T47D (cell line): ENCODE data around the gene MSRB3.

ENCODE experiments used
- DNase-seq, 2 experiments: peaks; one replicate each; pipeline versions ENCODE4 v3.0.0 to v3.0.0-alpha.2; 2011 to 2012; ENCODE audit warnings: low read depth in 1 of 2, low spot score in 1 of 2
- JUND ChIP-seq: IDR thresholded peaks from 2 replicates; pipeline ENCODE4 v1.6.1; 2012; ENCODE audit warnings: low read depth
- in situ Hi-C: cut with HindIII; loops from 2 replicates; pipeline ENCODE4 v1.10.0; 2016; ENCODE audit warnings: low sequenced_read_pairs, low pct_unique_long_range_greater_than_20kb

MSRB3 gene

DNA sequence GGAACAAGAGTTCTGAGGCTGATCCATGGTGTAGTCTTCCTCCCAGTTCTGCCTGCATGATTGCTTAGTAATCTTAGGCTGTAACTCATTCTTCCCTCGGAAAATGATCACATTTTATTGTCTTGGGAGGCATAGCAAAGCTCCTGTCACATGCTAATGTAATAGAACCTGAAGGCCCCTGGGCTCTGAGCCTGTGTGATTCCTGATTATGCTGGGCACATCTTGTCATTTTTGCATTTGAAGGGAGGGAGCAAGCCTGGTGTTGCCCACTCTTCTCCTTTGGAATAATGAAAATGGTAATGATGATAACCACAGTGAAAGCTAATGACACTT, 215.4 kb downstream of the MSRB3 start:
- TF ChIP-seq JUND: no peak
- in situ Hi-C loops: no loop called here
- DNase-seq: no peak

DNA sequence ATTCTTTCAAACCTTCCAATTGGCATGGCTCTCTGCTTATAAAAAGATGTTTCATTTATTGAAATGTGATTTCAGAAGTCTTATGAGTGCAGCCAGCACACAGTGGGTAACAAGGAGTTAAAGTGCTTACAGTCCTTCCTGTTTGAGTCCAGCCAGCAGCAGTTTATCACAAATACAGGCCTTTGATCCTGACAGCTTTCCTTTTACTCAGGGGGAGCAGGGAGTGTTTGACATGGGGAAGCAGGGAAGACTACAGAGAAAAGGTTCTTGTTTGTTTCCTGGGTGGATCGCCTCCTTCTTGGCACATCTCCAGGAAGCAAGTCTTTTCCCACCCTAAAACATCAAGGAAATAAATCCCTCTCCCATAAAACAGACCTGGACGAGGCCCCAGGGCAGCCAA, 216.1 kb downstream of the MSRB3 start:
- in situ Hi-C loops: no loop called here
- no peak for DNase-seq

DNA sequence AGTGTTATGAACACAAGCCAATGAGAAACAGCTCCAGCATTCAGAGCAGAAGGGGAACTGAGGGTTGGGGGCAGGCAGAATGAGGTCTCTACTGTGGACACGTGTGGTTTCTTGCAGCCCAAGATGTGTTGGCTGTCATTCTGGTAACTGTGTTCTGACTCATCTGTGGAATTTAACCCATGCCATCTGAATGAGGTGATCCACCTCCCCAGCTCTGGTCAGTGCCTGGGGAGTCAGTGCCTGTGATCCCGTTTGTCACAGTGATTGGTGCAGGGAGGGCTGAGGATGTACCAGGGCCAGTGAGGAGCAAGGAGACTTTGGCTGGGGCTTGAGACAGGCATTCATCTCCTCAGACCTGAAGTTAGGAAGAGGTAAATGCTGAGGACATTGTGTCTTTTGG, 216.8 kb downstream of the MSRB3 start:
- no peak for DNase-seq
- TF ChIP-seq JUND: no peak
- in situ Hi-C loops: no loop called here

More for the DNA sequence above, 216.1 kb downstream of the MSRB3 start:
- TF ChIP-seq JUND: no peak

DNA sequence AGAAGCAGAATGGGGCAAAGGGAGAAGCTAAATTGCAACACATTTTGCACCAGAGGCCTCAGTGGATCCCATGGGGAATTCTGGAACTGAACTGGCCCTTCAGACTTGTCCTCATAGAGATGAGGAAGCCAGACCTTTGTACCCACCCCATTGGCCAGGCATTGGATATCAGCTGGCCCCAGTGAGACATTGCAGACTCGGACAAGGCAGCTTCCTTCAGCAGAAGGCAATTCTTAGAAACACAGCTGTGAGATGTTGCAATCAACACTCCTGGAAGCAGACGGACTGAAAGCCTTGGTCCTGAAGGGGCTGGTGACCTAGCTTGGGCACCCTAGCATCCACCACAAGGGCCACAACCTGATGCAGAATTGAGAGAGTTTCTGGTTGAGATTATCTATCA, 218.1 kb downstream of the MSRB3 start:
- no peak for DNase-seq
- in situ Hi-C loops: no loop called here
- no peak for TF ChIP-seq JUND

DNA sequence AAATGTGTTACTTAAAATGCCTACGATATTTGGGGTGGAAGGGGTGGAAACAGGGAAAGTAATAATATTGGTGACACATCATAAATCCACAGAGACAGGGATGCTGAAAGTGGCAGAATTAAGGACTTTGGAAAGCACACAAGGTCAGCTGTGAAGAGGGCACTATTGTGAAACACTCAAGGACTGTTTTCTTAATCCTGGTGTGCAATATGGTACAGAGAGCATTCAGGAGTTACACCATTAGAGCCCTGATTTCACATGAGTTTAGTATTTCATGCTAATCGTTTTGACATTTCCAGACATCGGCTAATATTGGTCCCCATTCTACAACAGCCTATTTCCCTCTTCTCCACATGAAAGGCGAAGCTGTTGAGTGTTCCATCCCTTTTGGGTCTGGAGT, 219.2 kb downstream of the MSRB3 start:
- DNase-seq: no peak
- no peak for TF ChIP-seq JUND
- in situ Hi-C loops: no loop called here

DNA sequence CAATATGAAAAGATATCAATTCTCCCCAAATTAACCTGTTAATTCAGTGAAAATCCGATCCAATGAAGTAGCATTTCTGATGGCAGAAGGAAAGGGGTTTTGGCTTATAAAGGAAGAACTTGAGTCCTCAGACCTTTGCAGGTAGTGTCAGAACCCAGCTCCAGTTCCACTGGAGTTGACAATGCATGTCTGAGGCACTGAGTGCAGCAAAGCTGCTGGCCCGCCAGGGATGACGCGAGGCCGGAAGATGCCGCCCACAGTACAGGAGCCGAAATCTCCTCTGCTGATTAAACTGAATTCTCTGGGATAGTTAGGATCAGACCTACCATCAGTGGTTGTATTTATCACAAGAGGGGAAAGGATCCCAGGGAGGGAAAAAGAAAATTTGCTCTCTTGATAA, 220.7 kb downstream of the MSRB3 start:
- no peak for DNase-seq
- in situ Hi-C loops: no loop called here
- no peak for TF ChIP-seq JUND

DNA sequence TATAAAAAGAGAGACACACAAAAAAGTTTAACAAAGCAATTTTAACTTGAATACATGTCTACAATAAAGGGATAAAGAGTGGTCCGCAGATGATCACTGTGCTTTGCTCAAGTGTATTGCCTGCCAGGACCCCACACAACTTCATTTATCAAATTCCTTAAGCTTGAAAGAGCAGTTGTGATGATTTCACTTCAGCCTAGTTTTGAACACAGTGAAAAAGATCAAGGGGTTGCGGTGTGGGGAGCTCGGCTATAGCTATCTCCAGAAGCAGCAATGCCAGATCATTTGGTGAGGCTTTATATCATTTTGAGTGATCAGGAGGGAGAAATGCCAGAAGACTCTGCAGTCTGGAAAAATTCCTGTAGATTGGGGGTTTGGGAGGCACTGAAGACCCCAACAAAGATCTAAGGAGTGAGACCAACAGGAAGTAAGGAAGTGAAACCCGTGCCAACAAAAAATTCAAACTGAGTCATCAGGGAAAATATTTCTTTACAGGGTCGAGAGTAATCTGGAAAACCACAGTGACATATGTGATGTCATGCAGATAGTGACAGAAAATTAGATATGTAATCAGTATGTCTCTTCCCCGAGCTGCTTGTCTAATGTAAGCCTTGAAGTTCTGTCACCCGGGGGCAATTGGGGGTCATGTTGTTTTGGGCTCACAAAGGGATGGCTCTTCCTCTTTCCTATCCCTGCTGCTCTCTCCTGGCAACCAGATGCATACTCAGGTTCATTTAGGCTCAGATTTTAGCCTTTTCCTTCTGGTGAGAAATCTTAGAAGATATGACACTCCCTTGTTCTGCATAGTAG, 221.8 kb downstream of the MSRB3 start:
- TF ChIP-seq JUND: no peak
- in situ Hi-C loops: no loop called here
- DNase-seq: no peak

DNA sequence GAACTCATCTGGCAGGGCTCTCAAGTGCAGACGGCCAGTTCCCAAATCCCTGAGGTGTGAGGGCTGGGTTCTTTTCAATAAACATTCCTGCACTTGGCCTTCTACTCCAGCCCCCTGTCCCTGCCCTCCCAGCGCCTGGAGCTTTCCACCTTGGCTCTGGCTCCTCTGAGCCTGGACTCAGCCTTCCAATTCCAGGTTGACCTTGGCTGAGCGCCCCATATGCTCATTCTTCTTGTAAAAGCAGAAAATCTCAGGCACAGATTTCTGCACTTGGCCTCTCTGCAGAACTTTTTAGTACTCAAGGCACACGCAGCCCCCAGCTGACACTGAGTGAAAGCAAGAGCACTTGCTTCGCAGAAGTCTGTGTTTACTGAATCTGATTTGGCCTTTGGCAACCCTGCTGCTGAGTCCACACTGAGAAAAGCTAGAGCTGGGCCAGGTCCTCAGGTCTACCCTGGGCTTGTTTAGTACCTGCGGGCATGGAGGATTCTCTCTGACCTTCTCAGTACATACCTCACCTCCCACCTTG, 222.7 kb downstream of the MSRB3 start:
- no peak for DNase-seq
- no peak for TF ChIP-seq JUND
- in situ Hi-C loops: no loop called here

DNA sequence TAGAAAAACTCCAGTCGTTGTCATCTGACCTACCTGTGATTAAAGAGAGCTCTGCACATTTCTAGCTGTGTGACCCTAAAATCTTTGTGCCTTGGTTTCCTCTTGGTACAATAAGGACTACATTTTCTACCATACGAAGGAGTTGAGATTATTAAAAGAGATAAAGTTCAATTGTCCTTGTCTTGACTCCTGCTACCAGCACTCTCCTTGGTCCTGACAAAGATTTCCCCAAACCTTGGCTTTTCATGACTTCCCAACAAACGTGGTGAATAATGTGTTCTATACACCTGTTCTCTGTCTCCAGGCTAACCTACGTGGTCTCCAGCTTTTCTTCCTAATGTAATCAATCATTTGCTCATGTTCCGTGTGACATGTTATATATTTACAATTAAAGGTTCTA, 223.5 kb downstream of the MSRB3 start:
- no peak for TF ChIP-seq JUND
- in situ Hi-C loops: no loop called here
- peak in 1 of 2 experiments; percentile 33 for DNase-seq

DNA sequence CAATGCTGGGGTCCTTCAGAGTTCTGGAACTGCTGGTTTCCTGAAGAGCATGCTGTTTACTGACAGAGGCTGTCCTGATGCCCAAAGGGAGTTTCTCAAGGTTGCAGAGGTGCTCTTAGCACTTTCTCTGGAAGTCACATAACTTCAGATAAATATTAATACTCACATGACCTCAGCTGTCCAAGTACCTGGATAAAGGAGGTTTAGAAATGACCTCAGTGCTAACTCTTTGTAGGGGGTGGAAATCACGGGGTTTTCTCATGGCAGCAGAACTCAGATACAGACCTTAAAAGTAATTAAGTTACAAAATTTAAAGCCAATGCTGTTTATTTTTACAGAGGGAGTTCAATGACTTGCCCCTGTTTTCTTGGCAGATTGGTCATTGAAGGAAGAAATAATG, 225.9 kb downstream of the MSRB3 start:
- in situ Hi-C loops: no loop called here
- no peak for TF ChIP-seq JUND
- DNase-seq: no peak

DNA sequence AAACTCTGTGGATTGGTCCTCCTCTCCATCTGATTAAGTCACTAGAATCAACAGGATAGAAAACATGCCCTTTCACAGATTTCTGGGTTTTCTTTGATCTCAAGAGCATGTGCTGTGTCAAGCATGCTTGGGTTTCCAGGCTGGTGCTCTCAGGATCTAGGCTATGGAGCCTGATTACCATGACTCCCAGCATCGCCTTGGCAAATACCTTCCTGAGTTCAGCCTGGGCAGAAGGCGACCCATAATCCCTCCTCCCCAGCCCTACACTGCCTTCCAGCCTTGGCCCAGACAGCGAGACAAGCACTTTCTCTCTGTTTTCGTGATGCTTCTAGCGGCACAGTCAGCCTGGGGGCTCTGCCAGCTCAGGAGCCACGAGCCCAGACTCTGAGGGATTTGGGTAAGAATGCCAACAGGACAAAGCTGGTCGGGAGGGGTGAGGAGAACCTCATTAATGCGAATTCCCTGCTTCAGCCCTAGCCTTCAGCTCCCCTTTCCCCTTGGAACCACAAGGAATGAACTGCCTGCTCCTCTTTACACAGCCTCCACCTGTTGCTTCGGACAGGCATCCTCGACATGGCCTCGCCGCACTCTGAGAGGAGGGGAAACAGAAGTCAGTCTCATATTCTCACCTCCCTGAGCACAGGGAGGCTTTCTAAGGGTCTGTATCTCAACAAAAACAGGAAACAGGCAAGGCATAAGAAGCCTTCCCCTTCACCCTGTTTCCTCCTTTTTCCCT, 227.1 kb downstream of the MSRB3 start:
- no peak for DNase-seq
- TF ChIP-seq JUND: no peak
- in situ Hi-C loops: no loop called here

DNA sequence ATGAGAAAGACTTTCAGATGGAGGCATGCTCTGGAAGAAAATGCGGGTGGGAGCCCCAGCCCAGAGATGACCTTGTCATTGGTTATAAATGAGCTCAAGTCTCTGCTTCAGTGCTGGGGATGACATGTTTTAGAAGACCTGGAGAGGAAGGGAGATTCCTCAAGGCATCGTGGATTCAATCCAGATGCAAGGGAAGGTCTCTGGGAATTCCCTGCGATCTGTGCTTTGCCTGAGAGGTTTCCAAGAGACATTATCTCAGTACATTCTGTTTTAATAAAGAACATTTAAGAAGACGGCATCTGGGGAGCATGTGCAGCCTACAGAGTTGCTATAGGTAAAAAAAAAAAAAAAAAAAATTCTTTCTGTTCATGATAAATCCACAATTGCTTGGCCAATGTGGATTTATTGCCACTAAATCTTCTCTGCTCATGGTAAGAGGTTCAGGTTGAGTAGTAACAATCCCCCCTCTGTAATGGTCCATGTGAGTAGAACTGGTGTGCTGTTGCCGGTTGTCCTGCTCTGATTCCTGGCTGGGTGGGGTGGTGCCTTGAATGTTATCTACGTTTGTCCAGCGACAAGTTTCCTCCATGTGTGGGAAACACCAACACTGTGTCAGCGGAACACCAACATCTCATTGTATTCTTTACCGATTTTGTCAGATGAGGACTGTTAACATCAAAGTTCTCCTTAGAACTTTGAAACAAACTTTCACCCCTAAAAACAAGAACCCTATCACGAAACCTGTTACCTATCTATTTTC, 230.0 kb downstream of the MSRB3 start:
- DNase-seq: no peak
- TF ChIP-seq JUND: no peak
- in situ Hi-C loops: no loop called here

DNA sequence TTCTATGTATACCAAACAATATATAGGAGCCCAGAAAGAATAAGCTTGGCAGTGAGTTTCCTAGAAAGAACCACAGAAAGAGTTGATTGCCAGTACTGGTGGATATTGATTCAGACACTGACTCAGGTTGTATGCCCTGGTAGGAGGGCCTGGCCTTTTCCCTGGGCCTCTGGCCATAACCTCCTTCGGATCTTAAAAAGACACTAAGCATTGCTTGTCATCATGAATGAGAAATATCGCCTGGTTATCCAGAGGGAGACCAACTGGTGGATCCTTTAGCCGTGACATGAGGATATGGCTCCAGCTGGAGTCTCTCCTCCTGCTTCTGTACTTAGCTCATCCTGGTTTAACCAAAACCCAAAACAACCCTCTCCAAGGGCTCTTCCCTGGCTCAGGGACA, 231.5 kb downstream of the MSRB3 start:
- no peak for TF ChIP-seq JUND
- in situ Hi-C loops: no loop called here
- no peak for DNase-seq
